Measurements from ENCODE around the gene GDF7.
"Not testable (repeated sequence)": the region's sequence is repeated elsewhere in the genome, so short reads cannot be mapped to it uniquely, and the experiment has no call there.

The GDF7 gene

GRCh38 chr2:20698916-20699613, 32.1 kb downstream of the GDF7 start:
- DNase-seq (ENCODE audit: low spot score) = no peak

- DNase-seq (ENCODE audit: low spot score) = no peak
These were observed 35.6 kb downstream of the GDF7 start for GRCh38 chr2:20702563-20702962.

- DNase-seq (ENCODE audit: low spot score) = no peak
These were observed 37.9 kb downstream of the GDF7 start for GRCh38 chr2:20704886-20705285.

- no peak for DNase-seq (ENCODE audit: low spot score)
These were observed 39.3 kb downstream of the GDF7 start for GRCh38 chr2:20706217-20706616.

DNA sequence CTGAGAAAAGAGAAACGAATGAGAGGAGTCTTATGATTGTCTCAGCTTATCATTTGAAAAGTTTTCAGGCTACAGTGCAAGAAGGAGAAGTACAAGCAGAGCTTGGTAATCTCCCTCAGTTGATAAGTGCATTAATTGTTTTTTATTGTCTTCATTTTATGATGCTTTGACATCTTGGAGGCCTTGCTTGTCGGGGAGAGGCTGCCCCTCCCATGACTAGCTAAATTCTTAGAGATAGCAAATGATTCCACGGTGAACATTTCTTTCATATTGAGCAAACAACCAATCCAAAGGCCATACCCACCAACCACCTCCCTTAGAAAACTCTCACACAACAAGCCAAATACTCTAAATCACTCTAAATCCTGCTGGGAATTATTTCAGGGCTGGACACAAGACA, 39.8 kb downstream of the GDF7 start:
- DNase-seq (ENCODE audit: low spot score) = no peak

DNA sequence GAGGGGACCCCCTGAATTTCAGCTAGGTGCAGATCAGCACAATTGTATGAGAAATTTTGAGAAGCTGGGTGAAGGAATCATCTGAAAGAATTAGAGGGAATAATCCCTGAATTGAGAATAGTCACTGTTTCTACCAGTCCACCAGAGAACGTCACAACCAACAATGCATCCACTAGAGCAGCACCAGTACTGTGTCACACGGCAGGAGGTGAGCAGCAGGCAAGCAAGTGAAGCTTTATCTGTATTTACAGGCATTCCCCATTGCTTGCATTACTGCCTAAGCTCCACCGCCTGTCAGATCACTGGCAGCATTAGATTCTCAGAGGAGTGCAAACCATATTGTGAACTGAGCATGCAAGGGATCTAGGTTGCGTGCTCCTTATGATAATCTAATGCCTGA, 40.7 kb downstream of the GDF7 start:
- no peak for DNase-seq (ENCODE audit: low spot score)

DNA sequence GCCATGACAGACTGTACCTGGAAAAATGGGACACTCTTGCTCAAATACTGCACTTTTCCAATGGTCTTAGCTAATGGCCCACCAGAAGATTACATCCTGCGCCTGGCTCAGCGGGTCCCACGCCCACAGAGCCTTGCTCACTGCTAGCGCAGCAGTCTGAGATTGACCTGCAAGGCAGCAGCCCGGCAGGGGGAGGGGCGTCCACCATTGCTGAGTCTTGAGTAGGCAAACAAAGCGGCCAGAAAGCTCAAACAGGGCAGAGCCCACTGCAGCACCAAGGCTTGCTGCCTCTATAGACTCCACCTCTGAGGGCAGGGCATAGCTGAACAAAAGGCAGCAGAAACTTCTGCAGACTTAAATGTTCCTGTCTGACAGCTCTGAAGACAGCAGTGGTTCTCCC, 44.7 kb downstream of the GDF7 start:
- DNase-seq (ENCODE audit: low spot score) = not testable (repeated sequence)

DNA sequence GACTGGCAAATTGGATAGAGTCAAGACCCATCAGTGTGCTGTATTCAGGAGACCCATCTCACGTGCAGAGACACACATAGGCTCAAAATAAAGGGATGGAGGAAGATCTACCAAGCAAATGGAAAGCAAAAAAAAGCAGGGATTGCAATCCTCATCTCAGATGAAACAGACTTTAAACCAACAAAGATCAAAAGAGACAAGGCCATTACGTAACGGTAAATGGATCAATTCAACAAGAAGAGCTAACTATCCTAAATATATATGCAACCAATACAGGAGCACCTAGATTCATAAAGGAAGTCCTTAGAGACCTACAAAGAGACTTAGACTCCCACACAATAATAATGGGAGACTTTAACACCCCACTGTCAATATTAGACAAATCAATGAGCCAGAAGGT, 46.6 kb downstream of the GDF7 start:
- not testable (repeated sequence) for DNase-seq (ENCODE audit: low spot score)

GRCh38 chr2:20714412-20714811, 47.5 kb downstream of the GDF7 start:
- DNase-seq (ENCODE audit: low spot score) = not testable (repeated sequence)

GRCh38 chr2:20716164-20716563, 49.2 kb downstream of the GDF7 start:
- DNase-seq (ENCODE audit: low spot score) = not testable (repeated sequence)

DNA sequence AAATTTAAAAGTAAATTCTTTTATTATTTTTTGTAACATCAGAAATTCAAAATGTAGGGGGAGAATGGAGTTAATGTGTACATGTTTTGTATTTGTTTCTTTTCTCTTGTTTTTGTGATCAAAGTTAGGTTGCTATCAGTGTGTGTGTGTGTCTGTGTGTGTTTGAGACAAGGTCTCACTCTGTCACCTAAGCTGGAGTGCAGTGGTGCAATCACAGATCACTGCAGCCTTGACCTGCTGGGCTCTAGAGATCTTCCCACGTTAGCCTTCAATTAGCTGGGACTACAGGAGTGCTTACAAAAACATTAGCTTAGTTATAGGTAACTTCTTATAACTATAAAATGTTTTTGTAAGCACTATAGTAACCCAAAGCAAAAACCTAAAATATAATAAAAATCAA, 50.7 kb downstream of the GDF7 start:
- no peak for DNase-seq (ENCODE audit: low spot score)

GRCh38 chr2:20722592-20723240, 55.8 kb downstream of the GDF7 start:
- no peak for DNase-seq (ENCODE audit: low spot score)

GRCh38 chr2:20723543-20723942, 56.6 kb downstream of the GDF7 start:
- DNase-seq (ENCODE audit: low spot score) = no peak

DNA sequence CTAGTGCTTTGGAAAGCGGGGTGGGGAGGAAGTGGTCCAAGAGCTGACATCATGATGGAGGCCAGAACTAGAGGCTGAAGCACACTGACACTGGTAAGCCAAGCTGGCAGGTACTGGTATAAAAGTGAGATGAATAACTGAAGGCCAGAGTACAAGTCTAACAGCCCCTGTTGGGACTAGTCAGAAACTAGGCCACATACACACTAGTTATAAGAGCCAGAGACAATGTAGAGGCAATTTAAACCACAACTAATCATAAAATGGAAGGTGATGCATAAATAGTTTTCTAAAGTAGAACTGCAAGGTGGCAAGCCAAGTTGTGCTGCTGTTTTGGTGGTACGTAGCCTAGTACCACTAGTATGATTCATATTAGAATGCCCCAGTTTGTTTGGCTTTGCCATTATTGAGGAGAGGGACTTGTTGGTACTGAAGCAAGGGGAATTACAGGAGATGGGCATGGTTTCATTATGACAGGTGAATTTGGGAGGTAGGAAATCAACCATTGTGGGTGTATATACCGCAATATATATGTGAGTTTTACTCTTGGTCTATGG, 57.6 kb downstream of the GDF7 start:
- DNase-seq (ENCODE audit: low spot score) = no peak

GRCh38 chr2:20725782-20726181, 58.8 kb downstream of the GDF7 start:
- DNase-seq (ENCODE audit: low spot score) = no peak

GRCh38 chr2:20726913-20727312, 60.0 kb downstream of the GDF7 start:
- no peak for DNase-seq (ENCODE audit: low spot score)

- DNase-seq (ENCODE audit: low spot score) = no peak
These were observed 61.3 kb downstream of the GDF7 start for GRCh38 chr2:20728114-20728758.
